HepG2 (cell line): ENCODE data around the gene CAST.

Experiments used
- ATF1 ChIP-seq: IDR thresholded peaks from 2 replicates; pipeline ENCODE4 v1.6.1; 2016; ENCODE audit warnings: mild to moderate bottlenecking, control low read depth
- ZNF12 ChIP-seq: sonication (generic); formaldehyde crosslinking; IDR thresholded peaks from 2 replicates; pipeline ENCODE4 v1.5.0; 2020; ENCODE audit warnings: missing genetic modification reagents
- ZNF530 ChIP-seq: sonication (generic); formaldehyde crosslinking; IDR thresholded peaks from 2 replicates; pipeline ENCODE4 v1.5.0; 2020; ENCODE audit warnings: low read depth, mild to moderate bottlenecking, missing genetic modification reagents
- TF ChIP-seq, protein P1 (sequence below), 2 experiments: sonication (generic) in 1 of 2; formaldehyde crosslinking in 1 of 2; IDR thresholded peaks; 2 replicates each; pipeline versions ENCODE4 v1.4.0 to v1.6.1; 2018 to 2020; ENCODE audit warnings: missing genetic modification reagents in 2 of 2, borderline replicate concordance in 1 of 2, low read depth in 1 of 2, mild to moderate bottlenecking in 1 of 2, missing biosample characterization in 1 of 2
- TF ChIP-seq, protein P2 (sequence below): sonication (generic); formaldehyde crosslinking; IDR thresholded peaks from 2 replicates; pipeline ENCODE4 v1.4.0; 2020; ENCODE audit warnings: mild to moderate bottlenecking, missing genetic modification reagents
- TF ChIP-seq, protein P3 (sequence below): sonication (generic); formaldehyde crosslinking; IDR thresholded peaks from 2 replicates; pipeline ENCODE4 v1.5.0; 2020; ENCODE audit warnings: mild to moderate bottlenecking, missing genetic modification reagents, moderate library complexity
- TF ChIP-seq, protein P4 (sequence below), 2 experiments: IDR thresholded peaks; 2 replicates each; pipeline ENCODE4 v1.6.1; 2011 to 2012; ENCODE audit warnings: low read length in 2 of 2, borderline replicate concordance in 1 of 2, low read depth in 1 of 2, mild to moderate bottlenecking in 1 of 2, moderate library complexity in 1 of 2
- TF ChIP-seq, protein P5 (sequence below): sonication (generic); formaldehyde crosslinking; IDR thresholded peaks from 2 replicates; pipeline ENCODE4 v1.9.0; 2021; ENCODE audit warnings: missing genetic modification reagents, borderline replicate concordance

DNA sequence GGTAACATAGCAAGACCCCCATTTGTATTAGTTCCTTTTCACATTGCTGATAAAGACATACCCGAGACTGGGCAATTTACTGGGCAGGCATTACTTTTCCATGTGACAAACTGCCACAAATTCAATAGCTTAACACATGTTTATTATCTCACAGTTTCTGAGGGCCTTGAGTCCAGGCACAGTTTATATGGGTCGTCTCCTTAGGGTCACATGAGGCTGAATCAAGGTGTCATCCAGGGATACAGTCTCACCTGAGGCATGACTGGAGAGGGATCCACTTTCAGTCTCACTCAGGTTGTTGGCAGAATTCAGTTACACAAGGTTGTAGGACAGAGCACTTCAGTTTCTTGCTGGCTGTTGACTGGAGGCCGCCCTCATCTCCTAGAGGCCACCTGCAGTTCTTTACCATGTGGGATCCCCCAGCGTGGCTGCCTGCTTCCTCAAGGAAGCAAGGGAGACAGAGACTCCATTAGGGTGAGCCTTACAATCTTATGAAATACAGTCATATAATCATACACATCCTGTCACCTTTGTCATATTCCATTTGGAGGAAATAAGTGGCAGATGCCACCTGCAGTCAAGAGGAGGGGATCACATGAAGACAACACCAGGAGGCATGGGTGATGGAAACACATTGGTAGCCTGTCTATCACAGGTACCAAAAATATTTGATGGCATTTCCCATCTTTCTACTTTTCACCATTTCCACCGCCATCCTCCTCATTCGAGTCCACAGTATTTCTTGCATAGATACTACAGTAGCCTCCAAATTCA, 160.7 kb downstream of the CAST start:
- TF ChIP-seq ZNF12 (CRISPR knock-in tag), result no peak
- TF ChIP-seq, protein P1, sequence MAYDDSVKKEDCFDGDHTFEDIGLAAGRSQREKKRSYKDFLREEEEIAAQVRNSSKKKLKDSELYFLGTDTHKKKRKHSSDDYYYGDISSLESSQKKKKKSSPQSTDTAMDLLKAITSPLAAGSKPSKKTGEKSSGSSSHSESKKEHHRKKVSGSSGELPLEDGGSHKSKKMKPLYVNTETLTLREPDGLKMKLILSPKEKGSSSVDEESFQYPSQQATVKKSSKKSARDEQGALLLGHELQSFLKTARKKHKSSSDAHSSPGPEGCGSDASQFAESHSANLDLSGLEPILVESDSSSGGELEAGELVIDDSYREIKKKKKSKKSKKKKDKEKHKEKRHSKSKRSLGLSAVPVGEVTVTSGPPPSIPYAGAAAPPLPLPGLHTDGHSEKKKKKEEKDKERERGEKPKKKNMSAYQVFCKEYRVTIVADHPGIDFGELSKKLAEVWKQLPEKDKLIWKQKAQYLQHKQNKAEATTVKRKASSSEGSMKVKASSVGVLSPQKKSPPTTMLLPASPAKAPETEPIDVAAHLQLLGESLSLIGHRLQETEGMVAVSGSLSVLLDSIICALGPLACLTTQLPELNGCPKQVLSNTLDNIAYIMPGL (CRISPR knock-in tag; IDR thresholded peaks at IDR 0.05; ENCODE audit: borderline replicate concordance in 1 of 2, low read depth in 1 of 2), result no peak
- TF ChIP-seq, protein P2, sequence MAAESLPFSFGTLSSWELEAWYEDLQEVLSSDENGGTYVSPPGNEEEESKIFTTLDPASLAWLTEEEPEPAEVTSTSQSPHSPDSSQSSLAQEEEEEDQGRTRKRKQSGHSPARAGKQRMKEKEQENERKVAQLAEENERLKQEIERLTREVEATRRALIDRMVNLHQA (CRISPR knock-in tag), result no peak
- TF ChIP-seq, protein P3, sequence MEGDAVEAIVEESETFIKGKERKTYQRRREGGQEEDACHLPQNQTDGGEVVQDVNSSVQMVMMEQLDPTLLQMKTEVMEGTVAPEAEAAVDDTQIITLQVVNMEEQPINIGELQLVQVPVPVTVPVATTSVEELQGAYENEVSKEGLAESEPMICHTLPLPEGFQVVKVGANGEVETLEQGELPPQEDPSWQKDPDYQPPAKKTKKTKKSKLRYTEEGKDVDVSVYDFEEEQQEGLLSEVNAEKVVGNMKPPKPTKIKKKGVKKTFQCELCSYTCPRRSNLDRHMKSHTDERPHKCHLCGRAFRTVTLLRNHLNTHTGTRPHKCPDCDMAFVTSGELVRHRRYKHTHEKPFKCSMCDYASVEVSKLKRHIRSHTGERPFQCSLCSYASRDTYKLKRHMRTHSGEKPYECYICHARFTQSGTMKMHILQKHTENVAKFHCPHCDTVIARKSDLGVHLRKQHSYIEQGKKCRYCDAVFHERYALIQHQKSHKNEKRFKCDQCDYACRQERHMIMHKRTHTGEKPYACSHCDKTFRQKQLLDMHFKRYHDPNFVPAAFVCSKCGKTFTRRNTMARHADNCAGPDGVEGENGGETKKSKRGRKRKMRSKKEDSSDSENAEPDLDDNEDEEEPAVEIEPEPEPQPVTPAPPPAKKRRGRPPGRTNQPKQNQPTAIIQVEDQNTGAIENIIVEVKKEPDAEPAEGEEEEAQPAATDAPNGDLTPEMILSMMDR, result no peak
- TF ChIP-seq, protein P4, sequence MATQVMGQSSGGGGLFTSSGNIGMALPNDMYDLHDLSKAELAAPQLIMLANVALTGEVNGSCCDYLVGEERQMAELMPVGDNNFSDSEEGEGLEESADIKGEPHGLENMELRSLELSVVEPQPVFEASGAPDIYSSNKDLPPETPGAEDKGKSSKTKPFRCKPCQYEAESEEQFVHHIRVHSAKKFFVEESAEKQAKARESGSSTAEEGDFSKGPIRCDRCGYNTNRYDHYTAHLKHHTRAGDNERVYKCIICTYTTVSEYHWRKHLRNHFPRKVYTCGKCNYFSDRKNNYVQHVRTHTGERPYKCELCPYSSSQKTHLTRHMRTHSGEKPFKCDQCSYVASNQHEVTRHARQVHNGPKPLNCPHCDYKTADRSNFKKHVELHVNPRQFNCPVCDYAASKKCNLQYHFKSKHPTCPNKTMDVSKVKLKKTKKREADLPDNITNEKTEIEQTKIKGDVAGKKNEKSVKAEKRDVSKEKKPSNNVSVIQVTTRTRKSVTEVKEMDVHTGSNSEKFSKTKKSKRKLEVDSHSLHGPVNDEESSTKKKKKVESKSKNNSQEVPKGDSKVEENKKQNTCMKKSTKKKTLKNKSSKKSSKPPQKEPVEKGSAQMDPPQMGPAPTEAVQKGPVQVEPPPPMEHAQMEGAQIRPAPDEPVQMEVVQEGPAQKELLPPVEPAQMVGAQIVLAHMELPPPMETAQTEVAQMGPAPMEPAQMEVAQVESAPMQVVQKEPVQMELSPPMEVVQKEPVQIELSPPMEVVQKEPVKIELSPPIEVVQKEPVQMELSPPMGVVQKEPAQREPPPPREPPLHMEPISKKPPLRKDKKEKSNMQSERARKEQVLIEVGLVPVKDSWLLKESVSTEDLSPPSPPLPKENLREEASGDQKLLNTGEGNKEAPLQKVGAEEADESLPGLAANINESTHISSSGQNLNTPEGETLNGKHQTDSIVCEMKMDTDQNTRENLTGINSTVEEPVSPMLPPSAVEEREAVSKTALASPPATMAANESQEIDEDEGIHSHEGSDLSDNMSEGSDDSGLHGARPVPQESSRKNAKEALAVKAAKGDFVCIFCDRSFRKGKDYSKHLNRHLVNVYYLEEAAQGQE (IDR thresholded peaks at IDR 0.05; ENCODE audit: borderline replicate concordance in 1 of 2, low read depth in 1 of 2, low read length in 2 of 2), result no peak
- no peak for TF ChIP-seq ZNF530 (CRISPR knock-in tag)
- TF ChIP-seq, protein P5, sequence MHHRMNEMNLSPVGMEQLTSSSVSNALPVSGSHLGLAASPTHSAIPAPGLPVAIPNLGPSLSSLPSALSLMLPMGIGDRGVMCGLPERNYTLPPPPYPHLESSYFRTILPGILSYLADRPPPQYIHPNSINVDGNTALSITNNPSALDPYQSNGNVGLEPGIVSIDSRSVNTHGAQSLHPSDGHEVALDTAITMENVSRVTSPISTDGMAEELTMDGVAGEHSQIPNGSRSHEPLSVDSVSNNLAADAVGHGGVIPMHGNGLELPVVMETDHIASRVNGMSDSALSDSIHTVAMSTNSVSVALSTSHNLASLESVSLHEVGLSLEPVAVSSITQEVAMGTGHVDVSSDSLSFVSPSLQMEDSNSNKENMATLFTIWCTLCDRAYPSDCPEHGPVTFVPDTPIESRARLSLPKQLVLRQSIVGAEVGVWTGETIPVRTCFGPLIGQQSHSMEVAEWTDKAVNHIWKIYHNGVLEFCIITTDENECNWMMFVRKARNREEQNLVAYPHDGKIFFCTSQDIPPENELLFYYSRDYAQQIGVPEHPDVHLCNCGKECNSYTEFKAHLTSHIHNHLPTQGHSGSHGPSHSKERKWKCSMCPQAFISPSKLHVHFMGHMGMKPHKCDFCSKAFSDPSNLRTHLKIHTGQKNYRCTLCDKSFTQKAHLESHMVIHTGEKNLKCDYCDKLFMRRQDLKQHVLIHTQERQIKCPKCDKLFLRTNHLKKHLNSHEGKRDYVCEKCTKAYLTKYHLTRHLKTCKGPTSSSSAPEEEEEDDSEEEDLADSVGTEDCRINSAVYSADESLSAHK (CRISPR knock-in tag), result no peak
- TF ChIP-seq ATF1, result no peak
